SU-DHL-6 (cell line): ENCODE results near the gene DIAPH3.

ENCODE experiments used
- H2AFZ ChIP-seq: fragments of 200-600 bp; sonication (generic); 2 replicates; pipeline ENCODE4 v1.6.1; 2014; ENCODE audit warnings: low read depth, mild to moderate bottlenecking, moderate library complexity, mixed read lengths, antibody characterized with exemption, low read length; ENCODE audit not compliant: severe bottlenecking
- H3F3A ChIP-seq: fragments of 200-600 bp; shearing (Covaris generic); 2 replicates; pipeline ENCODE4 v1.6.0; 2016; ENCODE audit warnings: antibody characterized with exemption, mild to moderate bottlenecking; ENCODE audit not compliant: insufficient read depth
- H3K27ac ChIP-seq: fragments of 200-600 bp; sonication (generic); 2 replicates; pipeline ENCODE4 v1.5.1; 2016; ENCODE audit warnings: low read depth, mild to moderate bottlenecking, low read length, moderate library complexity, mixed read lengths
- H3K27me3 ChIP-seq: fragments of 200-600 bp; sonication (generic), shearing (Covaris generic); 2 replicates; pipeline ENCODE4 v1.6.0; 2014; ENCODE audit warnings: mild to moderate bottlenecking, low read length
- H3K36me3 ChIP-seq: fragments of 200-600 bp; sonication (generic); 2 replicates; pipeline ENCODE4 v1.6.1; 2014; ENCODE audit warnings: mild to moderate bottlenecking, low read length, mixed read lengths
- H3K4me2 ChIP-seq: fragments of 300-600, 200-600 bp; shearing (Covaris generic), sonication (generic); 2 replicates; pipeline ENCODE4 v1.6.0; 2014; ENCODE audit warnings: low read length, low read depth, mild to moderate bottlenecking; ENCODE audit not compliant: poor library complexity, severe bottlenecking
- H3K4me3 ChIP-seq: fragments of 200-600 bp; sonication (generic); 2 replicates; pipeline ENCODE4 v1.5.1; 2014; ENCODE audit warnings: antibody characterized with exemption, low read length, mild to moderate bottlenecking, mixed read lengths; ENCODE audit not compliant: insufficient read depth, poor library complexity, severe bottlenecking
- H3K79me2 ChIP-seq: fragments of 200-600 bp; sonication (generic); 2 replicates; pipeline ENCODE4 v1.6.1; 2014; ENCODE audit warnings: mild to moderate bottlenecking, low read length, moderate library complexity; ENCODE audit not compliant: insufficient read depth
- H3K9ac ChIP-seq: fragments of 200-600 bp; sonication (generic); 2 replicates; pipeline ENCODE4 v1.7.0; 2014; ENCODE audit warnings: mild to moderate bottlenecking, low read length
- H3K9me2 ChIP-seq: fragments of 200-600 bp; sonication (generic); replicated peaks from 2 replicates; pipeline ENCODE4 v1.6.1; 2014; ENCODE audit warnings: low read length; ENCODE audit not compliant: insufficient read depth
- H3K9me3 ChIP-seq: fragments of 200-600 bp; sonication (generic); 2 replicates; pipeline ENCODE4 v1.6.1; 2014; ENCODE audit warnings: low read length, mixed read lengths; ENCODE audit not compliant: insufficient read depth
- H4K20me1 ChIP-seq: fragments of 200-600 bp; sonication (generic); 2 replicates; pipeline ENCODE4 v1.6.1; 2014; ENCODE audit warnings: low read depth, mild to moderate bottlenecking, antibody characterized with exemption, low read length, moderate library complexity, mixed read lengths
- EZH2phosphoT487 ChIP-seq: fragments of 200-600 bp; sonication (generic), shearing (Covaris generic); conservative IDR thresholded peaks from 2 replicates; pipeline ENCODE4 v1.6.1; 2018; ENCODE audit warnings: mild to moderate bottlenecking, antibody characterized with exemption, low read length, moderate library complexity, mixed read lengths
- TF ChIP-seq, protein P1 (sequence below): fragments of 200-600 bp; sonication (generic); IDR thresholded peaks from one replicate; pipeline ENCODE4 v1.5.1; 2017; ENCODE audit warnings: antibody characterized with exemption, mild to moderate bottlenecking, low read length, moderate library complexity; ENCODE audit not compliant: insufficient read depth, poor library complexity, severe bottlenecking

The DIAPH3 gene

DNA sequence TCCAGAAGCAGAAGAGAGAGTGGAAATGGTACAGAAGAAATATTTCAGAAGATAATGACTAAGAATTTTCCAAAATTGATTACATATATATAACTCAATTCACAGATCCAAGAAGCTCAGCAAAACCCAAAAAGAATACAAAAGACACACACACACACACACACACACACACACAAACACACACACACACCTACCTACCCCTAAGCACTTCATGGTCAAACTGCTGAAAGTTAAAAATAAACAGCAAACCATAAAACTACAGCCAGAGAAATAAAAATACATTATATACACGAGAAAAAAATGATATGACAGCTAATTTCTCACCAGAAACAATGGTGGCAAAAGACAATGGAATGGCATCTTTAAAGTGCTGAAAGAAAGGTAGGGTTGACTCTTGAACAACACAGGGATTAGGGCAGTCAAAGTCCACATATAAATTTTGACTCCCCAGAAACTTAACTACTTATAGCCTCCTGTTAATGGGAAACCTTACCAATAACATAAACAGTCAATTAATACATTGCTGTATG, 49.2 kb downstream of the DIAPH3 start:
- H3K9me2 ChIP-seq: no peaks in the 10 kb centered on the region
- no peak for TF ChIP-seq EZH2phosphoT487
- TF ChIP-seq, protein P1, sequence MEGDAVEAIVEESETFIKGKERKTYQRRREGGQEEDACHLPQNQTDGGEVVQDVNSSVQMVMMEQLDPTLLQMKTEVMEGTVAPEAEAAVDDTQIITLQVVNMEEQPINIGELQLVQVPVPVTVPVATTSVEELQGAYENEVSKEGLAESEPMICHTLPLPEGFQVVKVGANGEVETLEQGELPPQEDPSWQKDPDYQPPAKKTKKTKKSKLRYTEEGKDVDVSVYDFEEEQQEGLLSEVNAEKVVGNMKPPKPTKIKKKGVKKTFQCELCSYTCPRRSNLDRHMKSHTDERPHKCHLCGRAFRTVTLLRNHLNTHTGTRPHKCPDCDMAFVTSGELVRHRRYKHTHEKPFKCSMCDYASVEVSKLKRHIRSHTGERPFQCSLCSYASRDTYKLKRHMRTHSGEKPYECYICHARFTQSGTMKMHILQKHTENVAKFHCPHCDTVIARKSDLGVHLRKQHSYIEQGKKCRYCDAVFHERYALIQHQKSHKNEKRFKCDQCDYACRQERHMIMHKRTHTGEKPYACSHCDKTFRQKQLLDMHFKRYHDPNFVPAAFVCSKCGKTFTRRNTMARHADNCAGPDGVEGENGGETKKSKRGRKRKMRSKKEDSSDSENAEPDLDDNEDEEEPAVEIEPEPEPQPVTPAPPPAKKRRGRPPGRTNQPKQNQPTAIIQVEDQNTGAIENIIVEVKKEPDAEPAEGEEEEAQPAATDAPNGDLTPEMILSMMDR: no peak
- no peaks in the 10 kb centered on the region for H3K27me3 ChIP-seq
- H2AFZ ChIP-seq: no peak overlapping the region
- no peaks in the 10 kb centered on the region for H3F3A ChIP-seq
- no peak overlapping the region for H3K4me2 ChIP-seq
- H3K79me2 ChIP-seq: no peaks in the 10 kb centered on the region; the same call in 1 of the 2 replicates
- peaks cover 8% of the 10 kb centered on the region for H3K9me3 ChIP-seq
- H3K27ac ChIP-seq: no peak overlapping the region
- H3K4me3 ChIP-seq: no peak overlapping the region
- peaks cover 32% of the 10 kb centered on the region for H3K36me3 ChIP-seq
- no peak overlapping the region for H3K9ac ChIP-seq
- no peaks in the 10 kb centered on the region for H4K20me1 ChIP-seq

DNA sequence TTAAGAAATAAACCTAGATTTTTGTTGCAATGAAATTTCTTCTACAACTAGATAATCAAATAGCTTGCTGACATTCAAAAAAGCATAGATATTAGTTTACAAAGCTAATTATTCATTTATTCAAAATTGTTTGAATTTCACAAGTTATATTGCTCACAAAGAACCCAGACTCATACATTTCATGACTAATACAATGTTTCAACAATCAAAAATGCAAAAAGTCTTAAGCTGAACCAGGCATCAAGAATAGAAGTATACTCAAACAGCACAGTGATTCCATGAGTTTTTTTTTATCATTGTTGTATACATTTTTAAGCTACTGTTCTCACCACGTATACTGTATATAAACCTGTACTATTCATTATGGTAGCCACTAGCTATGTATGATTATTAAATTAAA, 51.0 kb downstream of the DIAPH3 start:
- Histone ChIP-seq H2AFZ (no peak overlapping the region), H3K9me2 (no peaks in the 10 kb centered on the region), H3K4me3 (no peak overlapping the region), H3K9me3 (peaks cover 8% of the 10 kb centered on the region), H3K79me2 (no peaks in the 10 kb centered on the region; the same call in 1 of the 2 replicates), H3K36me3 (peaks cover 32% of the 10 kb centered on the region), H3K27ac (no peak overlapping the region), H4K20me1 (no peaks in the 10 kb centered on the region), H3F3A (no peaks in the 10 kb centered on the region), H3K27me3 (no peaks in the 10 kb centered on the region), H3K9ac (no peak overlapping the region), H3K4me2 (no peak overlapping the region)
- TF ChIP-seq EZH2phosphoT487: no peak
- TF ChIP-seq, protein P1: no peak

DNA sequence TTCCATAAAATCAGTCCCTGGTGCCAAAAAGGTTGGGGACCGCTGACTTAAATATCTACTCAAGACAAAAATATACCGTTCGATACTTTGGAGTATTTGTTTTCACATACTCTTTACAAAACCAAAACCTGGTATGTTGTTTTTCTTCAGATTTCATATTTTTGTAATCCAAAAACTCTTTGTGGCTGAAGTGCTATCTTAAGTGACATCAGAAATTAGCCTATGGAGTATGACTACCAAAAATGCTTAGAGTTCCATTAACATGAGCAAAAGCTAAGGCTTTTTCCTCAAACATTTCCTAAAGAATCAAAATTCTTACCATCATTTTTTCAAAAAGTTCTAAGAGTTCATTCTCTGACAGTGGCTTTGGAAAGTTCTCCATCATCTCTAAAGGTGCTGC, 52.0 kb downstream of the DIAPH3 start:
- TF ChIP-seq, protein P1: no peak
- TF ChIP-seq EZH2phosphoT487: no peak
- Histone ChIP-seq H3K36me3 (peaks cover 27% of the 10 kb centered on the region), H3K27ac (no peak overlapping the region), H4K20me1 (no peaks in the 10 kb centered on the region), H3K79me2 (no peaks in the 10 kb centered on the region; the same call in 1 of the 2 replicates), H3K9me2 (no peaks in the 10 kb centered on the region), H3K9ac (no peak overlapping the region), H3K4me3 (no peak overlapping the region), H2AFZ (no peak overlapping the region), H3K4me2 (no peak overlapping the region), H3K27me3 (no peaks in the 10 kb centered on the region), H3F3A (no peaks in the 10 kb centered on the region), H3K9me3 (peaks cover 8% of the 10 kb centered on the region)
